Fibroblast of pulmonary artery (primary cell): ENCODE results near the gene BRD4.

Experiments used
- DNase-seq: peaks from one replicate; pipeline ENCODE4 v3.0.0-alpha.2; 2010; ENCODE audit warnings: low read depth
- H3K4me3 ChIP-seq: replicated peaks from 2 replicates; pipeline ENCODE4 v1.5.1; 2011; ENCODE audit warnings: low read depth, mild to moderate bottlenecking, control low read depth, low read length, moderate library complexity
- CTCF ChIP-seq: IDR thresholded peaks from 2 replicates; pipeline ENCODE4 v1.5.1; 2011; ENCODE audit warnings: mild to moderate bottlenecking, control low read depth, low read length, inconsistent platforms; ENCODE audit errors: missing control alignments

The BRD4 gene

GRCh38 chr19:15297416-15298224 lies 34.7 kb downstream of the BRD4 start:
- peak; percentile 14 for TF ChIP-seq CTCF
- peak; percentile 63 for DNase-seq
- H3K4me3 ChIP-seq = no peak overlapping the region

- no peak overlapping the region for H3K4me3 ChIP-seq
- DNase-seq = no peak
- TF ChIP-seq CTCF = no peak
These were observed 35.4 kb downstream of the BRD4 start for GRCh38 chr19:15296841-15297415.

- TF ChIP-seq CTCF = no peak
- no peak for DNase-seq
- H3K4me3 ChIP-seq = no peak overlapping the region
These were observed 36.0 kb downstream of the BRD4 start for GRCh38 chr19:15296353-15296752.

- DNase-seq = peak; percentile 40
- TF ChIP-seq CTCF = no peak
- no peak overlapping the region for H3K4me3 ChIP-seq
These were observed 37.8 kb downstream of the BRD4 start for GRCh38 chr19:15294561-15294990.

GRCh38 chr19:15293781-15294491 lies 38.4 kb downstream of the BRD4 start:
- no peak for TF ChIP-seq CTCF
- DNase-seq = peak; percentile 78
- peak overlapping the region; percentile 14 for H3K4me3 ChIP-seq

GRCh38 chr19:15292847-15293582 lies 39.3 kb downstream of the BRD4 start:
- peak overlapping the region; percentile 14 for H3K4me3 ChIP-seq
- DNase-seq = peak; percentile 42
- no peak for TF ChIP-seq CTCF
